DMS 273 (cell line): ENCODE results near the gene JPH4.

Experiments
- DNase-seq: peaks from one replicate; lab custom pipeline; 2025; ENCODE audit not compliant: unreplicated experiment; lab: John Stamatoyannopoulos, UW

Gene JPH4

DNA sequence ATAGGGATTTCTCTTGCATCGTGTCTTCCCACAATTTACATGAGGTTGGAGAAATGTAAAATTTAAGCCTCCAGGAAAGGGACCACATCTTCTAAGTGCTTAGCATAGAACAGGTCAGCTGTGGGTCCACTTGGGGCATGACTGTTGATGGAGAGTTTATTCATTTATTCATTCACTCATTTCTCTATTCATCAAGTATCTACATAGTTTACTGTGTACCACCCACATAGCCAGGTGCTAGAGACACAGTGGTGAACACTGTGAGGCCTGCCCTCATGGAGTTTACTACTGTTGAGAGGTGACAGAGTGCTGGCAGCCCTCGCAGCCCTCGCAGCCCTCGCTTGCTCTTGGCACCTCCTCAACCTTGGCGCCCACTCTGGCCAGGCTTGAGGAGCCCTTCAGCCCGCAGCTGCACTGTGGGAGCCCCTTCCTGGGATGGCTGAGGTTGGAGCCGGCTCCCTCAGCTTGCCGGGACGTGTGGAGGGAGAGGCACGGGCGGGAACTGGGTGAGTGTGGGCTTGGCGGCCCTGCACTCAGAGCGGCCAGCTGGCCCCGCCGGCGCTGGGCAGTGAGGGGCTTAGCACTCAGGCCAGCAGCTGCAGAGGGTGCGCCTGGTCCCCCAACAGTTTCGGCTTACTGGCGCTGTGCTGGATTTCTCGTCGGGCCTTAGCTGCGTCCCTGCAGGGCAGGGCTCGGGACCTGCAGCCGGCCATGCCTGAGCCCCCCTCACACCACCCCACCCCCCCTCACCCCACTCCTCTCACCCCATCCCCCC lies 1.7 kb upstream of the JPH4 start:
- DNase-seq = no peak

DNA sequence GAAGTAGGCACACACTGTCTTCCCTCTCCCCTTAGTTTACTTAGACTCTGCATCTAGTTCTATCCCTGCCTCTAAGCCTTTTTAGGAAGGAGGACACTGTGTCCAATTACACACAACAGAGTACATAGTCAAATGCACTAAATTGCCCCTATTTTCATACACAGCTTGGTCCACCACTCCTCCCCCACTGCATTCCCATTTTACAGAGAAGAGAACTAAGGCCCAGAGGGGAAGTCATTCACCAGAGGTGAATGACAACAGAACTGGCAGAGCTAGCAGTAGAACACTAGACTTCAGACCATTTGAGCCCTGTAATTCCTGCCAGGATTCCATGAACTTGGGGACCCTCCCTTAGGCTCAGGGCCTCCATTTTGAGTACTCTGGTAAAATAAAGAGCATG lies 1.1 kb upstream of the JPH4 start:
- DNase-seq = no peak

- DNase-seq = no peak
Observed at GRCh38 chr14:23579311-23579630, 681 bp upstream of the JPH4 start.

DNA sequence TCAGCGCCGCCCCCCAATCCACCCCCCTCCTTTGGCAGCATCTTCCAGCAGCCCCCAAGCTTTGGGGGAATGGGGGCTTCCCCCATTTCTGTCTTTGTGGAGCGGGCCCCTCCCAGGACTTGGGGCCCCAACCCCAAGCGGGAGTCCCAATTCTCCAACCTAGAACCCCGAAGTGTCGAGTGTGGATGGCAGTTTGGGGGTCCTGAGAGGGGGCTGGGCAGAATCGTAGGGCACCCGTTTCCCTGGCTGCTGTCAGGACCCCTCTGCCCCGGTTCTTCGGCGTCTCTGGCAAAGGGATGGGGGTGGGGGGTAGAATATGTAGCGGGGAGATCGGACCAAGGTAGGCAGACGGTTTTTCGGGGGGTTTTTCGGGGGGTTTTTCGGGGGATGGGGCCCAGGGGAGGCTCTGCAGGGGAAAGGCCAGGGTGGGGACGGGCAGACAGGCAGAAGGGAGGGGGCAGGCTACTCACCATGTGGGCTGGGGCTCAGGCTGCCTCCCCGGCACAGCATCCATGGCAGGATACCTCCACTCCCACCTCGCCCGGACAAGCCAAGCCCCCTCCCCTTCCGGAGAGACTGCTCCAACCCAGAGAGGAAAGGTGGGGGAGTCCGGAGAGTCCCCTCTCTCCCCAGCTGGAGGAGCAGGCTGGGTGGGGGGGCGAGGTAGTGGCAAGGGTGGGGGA lies 739 bp downstream of the JPH4 start:
- DNase-seq = no peak

- no peak for DNase-seq
Observed at GRCh38 chr14:23577004-23577681, 1.4 kb downstream of the JPH4 start.

- DNase-seq = peak; percentile 63
Observed at GRCh38 chr14:23573384-23574015, 5.1 kb downstream of the JPH4 start.

DNA sequence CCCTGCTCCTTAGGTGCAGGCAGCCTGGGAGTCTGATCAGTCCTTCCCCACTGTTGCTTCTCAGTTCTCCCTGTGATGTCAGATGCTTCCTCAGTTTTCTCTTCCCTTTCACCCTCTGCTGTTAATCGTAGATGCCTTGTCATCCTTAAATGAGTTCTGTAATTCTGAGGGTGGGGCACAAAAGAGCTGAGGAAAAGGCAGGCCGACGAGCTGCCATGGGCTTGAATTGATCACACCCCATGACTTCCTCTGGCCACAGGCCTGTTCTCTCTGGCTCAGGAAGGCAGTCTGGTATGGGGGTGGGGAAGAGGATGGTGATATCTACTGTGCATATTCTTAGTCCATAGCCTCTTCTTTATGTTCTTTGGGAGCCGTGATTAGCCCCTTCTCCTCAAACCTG lies 5.8 kb downstream of the JPH4 start:
- no peak for DNase-seq

- DNase-seq = no peak
Observed at GRCh38 chr14:23572524-23572828, 6.1 kb downstream of the JPH4 start.

GRCh38 chr14:23571701-23572523 lies 6.7 kb downstream of the JPH4 start:
- no peak for DNase-seq

- no peak for DNase-seq
Observed at GRCh38 chr14:23570806-23571483, 7.6 kb downstream of the JPH4 start.

DNA sequence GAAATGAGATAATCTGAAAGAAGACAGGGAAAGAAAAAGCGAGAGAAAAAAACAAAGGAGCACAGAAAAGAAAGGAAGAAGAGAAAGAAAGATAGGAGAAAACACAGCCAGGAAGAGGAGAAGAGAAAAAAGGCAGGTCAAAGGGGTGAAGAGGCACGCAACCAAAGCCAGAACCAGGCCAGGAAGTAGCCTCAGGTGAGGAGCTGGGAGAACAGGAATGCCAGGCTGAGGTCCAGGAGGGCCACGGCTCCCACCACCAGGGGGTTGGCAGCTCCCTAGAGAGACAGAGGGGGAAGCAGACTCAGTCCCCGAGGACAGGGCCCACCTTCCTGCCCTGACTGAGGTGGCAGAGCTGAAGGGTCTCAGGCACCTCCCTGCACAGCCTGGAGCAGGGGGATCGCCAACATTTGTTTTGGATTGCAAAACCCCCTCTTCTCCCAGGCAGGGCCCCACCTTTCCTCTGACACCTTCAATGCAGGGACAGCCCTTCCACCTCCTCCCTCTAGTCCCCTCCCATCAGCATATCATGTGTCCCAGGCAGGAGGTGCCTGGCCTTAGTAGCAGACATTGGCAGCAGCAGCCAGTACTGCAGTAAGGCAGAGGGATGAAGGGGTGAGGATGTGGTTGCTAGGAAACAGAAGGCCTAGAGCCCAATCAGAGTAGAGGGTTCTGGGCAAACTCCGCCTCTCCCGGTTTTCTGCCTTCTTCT lies 9.0 kb downstream of the JPH4 start:
- DNase-seq = peak; percentile 87

GRCh38 chr14:23568600-23569331 lies 9.8 kb downstream of the JPH4 start:
- peak; percentile 76 for DNase-seq

DNA sequence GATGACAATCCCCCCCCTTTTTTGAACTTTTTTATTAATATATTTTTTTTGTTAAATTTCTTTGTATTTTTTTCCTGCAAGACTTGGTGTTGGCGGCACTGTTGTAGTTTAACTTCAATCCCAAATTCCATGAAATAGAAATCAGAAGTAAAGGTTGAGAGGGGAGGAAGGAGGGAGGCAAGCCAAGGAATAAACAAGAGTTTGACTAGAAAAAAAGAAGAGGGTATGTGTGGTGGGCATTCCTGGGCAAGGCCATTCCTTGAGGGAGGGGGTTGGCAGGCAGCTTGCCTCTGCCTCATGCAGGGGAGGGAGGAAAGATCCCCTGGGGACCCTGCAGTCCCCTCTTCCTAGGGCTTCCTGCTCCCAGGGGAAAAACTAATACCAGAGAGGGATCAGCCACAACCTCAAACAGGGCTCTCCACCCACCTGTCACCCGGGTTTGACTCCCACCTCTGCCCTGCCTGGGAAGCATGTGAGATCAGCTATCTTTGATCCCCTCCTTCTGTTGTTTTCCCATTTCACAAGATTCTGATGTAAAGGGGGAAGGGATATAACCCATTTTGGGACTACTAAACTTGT lies 10.5 kb downstream of the JPH4 start:
- no peak for DNase-seq

- peak; percentile 87 for DNase-seq
Observed at GRCh38 chr14:23567186-23568020, 11.2 kb downstream of the JPH4 start, which contains the start of gene AP1G2. Gene AP1G2 (minus strand): TSS chr14:23567791. CDS start chr14:23567314, 477 bp downstream.

- no peak for DNase-seq
Observed at GRCh38 chr14:23566778-23567185, 11.8 kb downstream of the JPH4 start.

- DNase-seq = no peak
Observed at GRCh38 chr14:23566112-23566777, 12.3 kb downstream of the JPH4 start.

DNA sequence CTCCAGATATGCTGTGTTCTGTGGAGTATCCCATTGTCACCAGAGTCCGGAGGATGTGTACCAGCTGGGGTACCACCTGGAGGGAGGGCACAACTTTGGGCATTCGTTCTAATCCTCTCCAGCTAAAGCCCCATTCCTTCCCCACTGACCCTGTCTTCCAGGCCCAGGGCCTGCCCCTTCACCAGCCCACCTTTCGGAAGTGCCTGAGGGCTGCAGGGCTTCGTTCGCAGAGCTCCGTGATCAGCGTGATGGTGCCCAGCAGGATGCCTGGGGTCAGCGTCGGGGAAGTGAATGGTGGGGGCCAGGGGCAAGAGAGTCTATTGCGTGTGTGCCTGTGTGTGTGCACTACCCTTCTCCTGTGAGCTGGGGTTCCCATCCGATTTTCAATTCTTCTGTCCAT lies 13.0 kb downstream of the JPH4 start:
- DNase-seq = no peak
